Stimulated activated CD4-positive, alpha-beta T cell treated with anti-CD3 and anti-CD28 coated beads, Interleukin-15, amount 100 ng/mL, for 24 hours (primary cell): ENCODE measurements around the gene PACSIN2.

ENCODE experiments used
- DNase-seq: peaks from one replicate; pipeline ENCODE4 v3.0.0-alpha.2; 2020

PACSIN2 gene

DNA sequence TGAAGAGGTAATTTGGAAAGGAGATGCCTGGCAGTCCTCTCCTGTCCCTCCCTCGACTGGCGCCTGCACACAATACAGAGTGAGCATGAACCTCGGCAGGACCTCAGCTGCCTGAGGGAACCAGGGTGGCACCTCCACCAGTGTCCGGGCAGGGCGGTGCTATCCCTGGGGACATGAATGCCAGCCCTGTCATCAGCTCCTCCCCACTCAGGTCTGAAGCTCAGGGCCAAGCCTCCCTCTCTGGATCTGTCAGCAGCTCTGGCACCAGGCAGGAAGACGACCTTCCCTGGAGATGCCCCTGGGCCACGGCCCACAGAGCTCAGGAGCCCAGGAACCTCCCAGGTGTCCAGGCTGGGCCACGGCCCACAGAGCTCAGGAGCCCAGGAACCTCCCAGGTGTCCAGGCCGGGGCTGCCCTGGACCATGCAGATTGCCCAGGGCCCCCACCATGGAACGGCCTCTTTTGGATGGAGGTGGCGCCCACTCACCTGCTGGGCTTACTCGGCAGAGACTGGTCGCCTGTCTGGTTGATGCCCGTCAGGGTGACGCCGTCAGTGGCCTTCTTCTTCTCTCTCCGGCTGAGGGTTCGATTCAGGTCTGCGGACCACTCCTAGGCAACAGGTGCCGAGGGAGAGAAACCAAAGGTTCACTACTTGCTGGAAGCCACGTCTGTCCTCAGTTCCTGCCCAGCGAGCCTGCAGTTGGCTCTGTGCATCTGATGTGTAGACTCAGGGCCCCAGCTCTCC, 136.2 kb downstream of the PACSIN2 start:
- no peak for DNase-seq

DNA sequence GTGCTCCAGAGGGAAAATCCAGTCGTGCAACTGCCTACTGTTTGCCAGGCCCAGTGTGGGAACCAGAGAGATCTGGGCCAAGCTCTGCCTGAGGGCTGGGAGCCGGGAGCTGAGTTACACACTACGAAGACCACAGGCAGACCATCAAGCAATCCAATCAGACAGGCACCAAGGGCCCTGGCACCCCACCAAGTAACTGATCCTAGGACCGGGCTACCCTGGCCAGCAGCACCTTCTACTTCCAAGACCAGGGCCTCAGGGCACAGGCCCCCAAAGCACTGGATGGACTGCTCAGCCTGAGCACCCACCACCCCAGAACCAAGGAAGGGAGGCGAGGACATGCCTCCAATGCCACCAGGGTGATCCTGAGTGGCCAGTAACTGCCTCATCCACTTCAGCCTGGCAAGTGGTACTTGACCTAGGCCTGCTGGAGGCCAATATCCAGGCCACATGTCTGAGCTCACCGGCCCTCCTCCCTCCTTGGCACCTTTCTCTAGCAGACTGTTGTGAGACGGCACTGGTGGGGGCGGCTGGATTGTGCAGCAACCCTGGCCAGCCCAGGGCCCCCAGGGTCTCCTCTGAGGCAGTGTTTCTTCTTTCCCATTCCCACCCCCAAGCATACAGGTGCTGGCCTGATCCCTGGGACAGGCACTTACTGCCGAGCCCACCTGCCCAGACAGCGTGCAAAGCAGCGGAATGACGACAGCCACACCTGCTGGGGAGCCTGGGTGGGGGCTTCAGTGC, 137.2 kb downstream of the PACSIN2 start:
- no peak for DNase-seq

GRCh38 chr22:42877158-42877557, 137.8 kb downstream of the PACSIN2 start:
- DNase-seq = no peak

GRCh38 chr22:42876041-42876440, 138.9 kb downstream of the PACSIN2 start:
- no peak for DNase-seq

GRCh38 chr22:42874010-42874409, 140.9 kb downstream of the PACSIN2 start:
- DNase-seq = no peak

DNA sequence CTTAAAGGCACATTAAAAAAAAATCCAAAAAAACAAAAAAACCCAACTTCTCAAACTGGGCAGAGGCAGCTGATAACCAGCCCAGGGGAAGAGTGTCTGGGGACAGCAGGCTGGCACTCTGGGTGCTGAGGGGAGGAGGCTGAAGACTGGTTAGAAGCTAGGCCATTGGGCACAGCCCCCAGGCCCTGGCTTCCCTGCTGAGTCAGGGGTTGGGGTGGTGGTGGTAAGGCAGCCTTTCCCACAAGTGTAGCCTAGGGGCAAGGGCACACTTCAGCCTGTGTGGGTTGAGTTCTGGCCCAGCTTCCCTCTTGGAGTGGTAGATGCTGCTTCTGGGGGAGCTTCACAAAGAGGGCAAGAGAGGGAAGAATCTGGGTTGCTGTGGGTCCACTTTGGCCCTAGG, 141.6 kb downstream of the PACSIN2 start:
- DNase-seq = no peak

DNA sequence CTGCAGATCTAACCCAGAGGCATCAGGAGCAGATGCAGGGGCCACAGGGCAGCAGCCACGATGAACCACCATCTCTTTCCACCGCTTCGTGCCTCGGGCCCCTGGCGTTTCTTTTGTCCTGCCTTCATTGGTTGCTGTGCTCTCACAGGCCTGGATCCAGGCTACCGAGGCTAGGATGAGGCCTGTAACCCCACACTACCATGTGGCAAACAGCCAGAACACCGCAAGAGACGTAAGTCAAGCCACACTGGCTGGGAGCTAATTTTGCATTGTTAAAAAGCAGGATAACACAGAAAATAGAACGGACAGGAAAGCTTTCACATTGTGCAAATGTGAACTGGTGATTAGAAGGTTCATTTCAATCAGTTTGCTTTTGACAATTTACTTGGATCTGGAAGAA, 142.1 kb downstream of the PACSIN2 start:
- DNase-seq = no peak

DNA sequence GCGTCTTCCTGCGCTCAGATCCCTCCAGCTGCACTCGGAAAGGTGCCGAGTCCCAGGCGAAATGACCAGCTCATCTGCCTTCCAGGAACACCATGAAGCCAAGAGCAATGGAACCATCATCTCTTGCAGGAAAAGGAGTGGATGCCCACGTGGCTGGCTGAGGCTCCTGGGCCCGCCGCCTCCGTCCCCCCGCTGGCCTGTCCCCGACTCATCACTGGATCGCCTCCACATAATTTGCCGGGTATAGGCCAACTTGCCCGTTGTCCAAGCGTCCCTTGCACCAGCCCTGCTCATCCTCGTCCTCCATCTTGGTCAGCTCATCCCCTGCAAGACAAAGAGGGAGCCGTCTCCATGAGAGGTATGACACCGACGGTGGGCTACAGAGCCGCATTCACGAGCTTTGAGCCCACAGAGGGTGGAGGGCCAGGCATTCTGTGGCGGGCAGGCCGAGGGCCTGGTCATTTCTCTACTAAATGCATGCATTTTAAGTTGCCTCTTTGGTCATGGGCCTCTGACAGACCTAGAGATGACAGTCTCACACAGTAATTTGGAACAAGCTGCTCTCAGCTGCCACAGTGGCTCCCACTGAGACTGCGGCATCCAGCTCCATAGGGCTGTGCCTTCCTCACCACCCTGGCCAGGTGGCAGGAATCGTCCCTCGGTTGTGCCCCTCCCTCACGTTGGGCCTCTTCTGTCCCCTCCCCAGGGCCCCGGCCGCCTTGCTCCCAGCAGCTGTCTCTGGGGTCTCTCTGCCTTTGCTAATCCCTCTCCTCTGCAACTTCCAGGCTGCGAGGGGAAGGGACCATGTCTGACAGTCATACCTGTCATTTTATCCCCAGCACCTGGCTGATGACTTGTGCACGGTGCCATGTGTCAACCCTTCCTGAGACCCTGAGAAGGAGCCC, 143.6 kb downstream of the PACSIN2 start:
- DNase-seq = no peak

DNA sequence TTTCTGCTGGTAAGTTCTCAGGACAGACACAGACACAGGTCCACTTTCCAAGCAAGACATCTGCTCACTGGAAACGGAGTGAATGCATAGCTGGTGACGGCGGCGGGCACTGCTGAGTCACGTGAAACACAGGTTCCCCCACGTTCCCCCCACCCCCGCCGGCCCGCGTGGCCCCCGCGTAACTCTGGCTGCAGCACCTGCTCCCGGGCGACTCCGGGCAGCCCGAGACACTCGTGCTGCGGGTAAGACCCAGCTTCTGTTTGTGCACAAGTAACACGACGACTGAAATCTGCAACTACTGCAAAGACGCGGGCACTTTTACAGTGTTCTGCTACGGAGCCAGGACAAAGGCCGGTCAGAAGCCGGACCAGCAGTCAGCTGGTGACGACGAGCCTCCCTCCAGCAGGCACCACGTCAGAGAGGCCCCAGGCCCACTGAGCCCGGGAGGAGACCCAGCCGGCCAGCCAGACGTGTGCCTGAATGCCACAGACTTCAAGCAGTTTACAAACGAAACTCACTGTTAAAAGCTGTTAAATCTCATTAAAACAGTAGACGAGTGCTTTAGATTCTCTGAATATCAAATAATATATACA, 145.0 kb downstream of the PACSIN2 start:
- no peak for DNase-seq

DNA sequence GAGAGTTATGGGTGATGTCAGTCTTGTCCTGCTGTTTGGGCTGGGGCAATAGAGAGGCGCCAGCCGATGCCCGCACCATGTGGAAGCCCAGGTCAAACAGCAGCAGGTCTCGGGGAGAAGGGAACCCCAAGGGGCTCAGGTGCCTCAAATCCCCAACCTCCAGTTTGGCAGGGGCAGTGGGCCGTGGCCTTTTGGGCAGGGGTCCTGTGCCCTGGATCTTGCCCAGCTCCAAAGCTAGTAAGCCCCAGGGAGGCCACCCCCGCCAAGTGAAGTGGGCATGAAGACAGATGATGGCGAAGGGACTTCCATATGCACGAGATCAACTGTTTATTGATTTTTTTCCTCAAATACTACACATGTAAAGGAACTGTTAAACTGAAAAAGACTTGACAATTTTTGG, 145.5 kb downstream of the PACSIN2 start:
- no peak for DNase-seq

DNA sequence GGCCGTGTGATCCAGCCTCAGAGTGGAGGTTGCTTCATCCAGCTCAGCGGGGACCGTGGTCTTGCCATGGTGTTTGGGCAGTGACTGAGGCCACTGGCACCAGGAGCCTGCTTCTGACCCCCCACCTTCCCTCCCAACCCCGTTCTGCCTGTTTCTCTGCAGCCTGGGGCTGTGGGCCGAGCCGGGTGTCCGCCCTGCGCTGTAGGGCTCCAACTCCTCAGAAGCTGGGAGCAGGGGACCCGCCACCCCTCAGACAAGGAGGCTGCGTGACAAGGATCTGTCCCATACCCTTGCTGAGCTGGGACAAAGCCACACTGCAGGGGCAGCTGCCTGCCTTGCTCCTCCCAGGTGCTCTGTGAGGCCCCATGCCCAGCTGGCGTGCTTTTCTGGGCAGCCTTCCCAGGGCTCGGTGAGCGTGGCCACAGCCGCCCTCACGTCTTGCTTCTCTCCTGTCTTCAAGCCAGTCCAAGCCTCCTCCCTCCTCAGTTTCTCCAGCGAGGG, 146.1 kb downstream of the PACSIN2 start:
- DNase-seq = no peak

DNA sequence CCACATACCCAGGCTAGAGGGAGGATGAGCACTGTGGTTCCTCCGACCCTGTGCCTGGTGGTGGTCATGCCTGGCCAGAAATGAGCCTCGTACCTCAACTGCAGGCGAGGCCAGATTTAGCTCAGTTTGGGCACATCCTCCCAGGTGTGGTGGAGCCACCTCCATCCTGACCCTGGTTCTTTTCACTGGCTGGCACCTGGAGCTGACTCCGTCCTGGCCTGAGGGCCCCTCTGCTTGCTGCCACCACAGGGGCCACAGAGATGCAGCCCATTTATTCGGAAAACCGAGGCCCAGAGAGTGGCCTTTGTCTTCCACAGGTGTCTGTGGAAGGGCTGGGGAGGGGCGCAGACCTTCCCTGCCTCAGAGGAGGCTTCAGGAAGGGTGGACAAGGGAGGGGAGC, 148.8 kb downstream of the PACSIN2 start:
- no peak for DNase-seq

DNA sequence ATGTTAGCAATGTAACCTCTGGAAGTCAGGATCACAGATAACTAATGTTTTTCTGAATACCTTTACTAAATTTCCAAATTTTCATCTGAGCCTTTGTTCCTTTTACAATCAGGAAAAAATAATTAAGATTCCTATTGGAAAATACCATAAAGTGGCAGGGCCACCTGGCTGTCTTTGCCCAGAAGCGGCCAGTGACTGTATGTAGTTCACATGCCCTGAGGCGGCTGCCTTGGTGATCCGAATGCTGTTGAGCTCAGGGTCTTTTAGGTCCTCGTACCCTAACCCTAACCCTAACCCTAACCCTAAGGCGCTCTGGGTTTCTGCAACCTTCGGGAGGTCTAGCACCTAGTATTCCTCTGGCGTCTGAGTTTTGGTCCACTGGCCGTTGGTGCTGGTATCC, 149.4 kb downstream of the PACSIN2 start:
- DNase-seq = no peak

GRCh38 chr22:42863349-42863961, 151.5 kb downstream of the PACSIN2 start:
- peak; percentile 55 for DNase-seq

DNA sequence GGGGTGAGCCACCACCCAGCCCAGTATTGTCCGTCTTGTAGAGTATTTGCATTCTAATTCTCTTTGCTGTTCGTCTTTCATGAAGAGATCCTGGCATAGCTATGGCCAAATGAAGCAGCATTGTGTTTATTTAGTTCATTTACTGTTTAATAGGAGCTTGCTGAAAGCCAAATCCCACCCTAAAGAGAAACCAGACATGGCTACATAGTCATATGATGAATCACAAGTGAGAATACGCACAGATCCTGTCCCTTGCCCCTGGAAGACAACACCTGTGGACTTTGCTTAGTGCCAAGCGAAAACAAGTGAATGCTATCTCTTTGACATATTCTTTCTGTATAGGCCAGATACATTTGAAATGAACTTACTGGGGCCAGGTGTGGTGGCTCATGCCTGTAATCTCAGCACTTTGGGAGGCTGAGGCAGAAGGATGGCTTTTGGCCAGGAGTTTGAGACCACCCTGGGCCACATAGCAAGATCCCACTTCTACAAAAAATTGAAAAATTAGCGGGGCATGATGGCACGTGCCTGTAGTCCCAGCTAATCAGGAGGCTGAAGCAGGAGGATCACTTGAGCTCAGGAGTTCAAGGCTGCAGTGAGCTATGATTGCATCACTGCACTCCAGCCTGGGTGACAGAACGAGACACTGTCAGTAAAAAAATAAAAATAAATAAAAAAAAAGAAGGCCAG, 152.8 kb downstream of the PACSIN2 start:
- no peak for DNase-seq

DNA sequence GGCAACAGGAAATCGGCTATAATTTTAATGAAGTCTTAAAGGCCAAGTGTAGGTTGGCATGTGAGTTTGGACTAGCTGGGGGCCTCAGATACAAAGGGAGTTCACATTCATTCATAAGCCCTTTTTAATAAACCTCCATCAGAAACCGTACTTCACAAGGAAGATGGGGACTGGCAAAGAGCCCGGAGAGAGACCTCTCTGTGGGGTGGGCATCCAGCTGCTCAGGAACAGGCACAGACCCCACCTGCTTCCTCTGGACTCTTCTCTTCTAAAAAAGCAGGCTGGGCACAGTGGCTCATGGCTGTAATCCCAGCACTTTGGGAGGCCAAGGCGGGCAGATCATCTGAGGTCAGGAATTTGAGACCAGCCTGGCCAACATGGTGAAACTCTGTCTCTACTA, 154.0 kb downstream of the PACSIN2 start:
- DNase-seq = no peak

DNA sequence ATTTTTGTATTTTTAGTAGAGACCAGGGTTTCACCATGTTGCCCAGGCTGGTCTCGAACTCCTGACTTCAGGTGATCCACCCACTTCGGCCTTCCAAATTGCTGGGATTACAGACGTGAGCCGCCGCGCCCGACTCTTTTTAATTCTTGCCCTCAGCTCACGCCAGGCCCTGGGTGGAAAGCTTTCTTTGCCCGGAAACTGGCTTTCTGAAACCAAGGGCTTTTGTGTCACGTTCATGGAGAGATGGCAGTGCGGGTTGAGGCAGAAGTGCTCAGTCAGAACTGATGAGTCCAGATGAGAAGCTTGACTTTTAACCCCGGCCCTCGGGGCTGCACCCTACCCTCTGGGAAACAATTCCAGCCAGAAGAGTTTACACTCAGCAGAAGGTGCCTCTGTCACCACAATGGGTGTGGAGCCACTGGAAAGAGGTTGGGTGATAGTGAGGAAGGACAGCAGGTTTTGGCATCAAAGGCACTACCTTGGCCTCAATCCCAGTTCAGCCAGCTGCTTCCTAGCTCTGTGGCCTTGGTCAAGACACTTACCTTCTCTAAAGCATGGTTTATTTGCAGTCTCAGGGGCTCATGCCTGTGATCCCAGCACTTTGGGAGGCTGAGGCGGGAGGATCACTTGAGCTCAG, 157.0 kb downstream of the PACSIN2 start:
- no peak for DNase-seq

DNA sequence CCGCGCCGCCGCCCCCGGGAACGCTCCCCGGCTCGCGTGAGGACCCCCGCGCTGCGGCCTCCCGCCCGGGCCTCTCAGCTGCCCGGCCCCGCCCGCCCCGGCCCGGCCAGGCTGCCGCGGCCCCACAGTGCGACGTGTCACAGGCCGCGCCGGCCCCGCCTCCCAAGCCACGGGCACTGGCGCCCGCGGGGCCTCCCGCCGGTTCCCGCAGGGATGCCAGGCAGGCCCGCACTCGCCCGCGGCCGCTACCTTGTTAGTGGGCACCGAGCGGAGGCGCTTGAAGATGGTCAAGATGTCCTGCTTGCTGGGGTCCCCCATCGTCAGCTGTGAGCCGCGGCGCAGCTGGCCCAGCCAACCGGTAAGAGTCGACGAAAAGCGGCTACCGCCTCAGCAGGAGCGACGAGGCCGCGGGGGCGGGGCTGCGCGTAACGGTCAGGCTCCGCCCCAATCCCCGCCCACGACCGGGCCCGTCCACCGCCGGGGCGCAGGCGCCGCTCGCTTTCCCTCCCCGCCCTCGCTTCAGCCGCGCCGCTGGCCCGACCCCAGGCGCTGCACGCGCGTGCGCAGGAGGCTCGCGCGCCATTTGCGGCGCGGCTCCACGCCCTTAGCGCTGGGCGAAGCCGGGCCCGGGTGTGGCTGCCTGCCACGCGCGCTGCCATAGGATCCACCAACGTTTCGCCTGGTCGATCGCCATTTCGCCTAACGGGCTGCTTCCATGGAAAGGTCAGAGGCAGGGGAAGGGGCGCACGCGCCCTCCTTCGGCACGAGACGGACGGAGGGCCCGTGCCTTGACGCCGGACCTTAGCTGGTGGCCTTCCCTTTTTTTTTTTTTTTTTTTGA, 157.9 kb downstream of the PACSIN2 start, which contains the start of gene ARFGAP3:
Gene ARFGAP3, minus strand, starts transcription at position 409 of the 840 bp plus-strand sequence. Its CDS starts 91 bp downstream, at position 318.
- peak; percentile 95 for DNase-seq

DNA sequence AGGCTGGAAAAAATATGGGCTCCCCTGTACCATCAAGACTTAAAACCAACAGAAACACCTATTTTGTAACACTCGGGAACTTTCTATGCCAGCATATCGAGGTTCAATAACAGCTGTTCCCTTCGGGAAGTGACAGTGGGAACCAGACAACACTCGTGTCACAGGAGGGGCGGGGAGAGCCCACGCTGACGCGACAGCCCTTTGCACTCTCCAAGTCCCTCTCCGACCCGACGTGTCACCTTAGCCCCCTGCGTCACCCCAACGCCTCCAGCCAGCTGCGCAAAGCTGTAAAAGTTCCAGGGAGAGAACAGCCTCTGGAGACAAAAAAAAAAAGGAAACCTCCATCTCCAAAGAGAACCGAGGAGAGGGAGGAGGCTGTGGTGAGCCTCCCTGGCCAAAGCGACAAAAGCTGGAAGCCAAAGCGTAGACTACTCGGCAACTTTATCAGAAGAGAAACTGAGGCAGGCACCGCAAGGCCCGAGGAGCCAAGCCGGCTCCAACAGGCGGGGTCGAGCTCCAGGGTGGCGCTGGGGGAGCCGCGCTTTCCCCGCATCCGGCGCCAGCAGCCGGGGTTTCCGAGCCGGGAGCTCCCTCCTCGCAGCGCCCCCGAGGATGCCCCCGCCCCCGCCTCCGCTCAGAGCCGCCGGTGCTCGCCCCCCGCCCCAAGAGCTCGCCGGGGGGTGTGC, 158.6 kb downstream of the PACSIN2 start:
- peak; percentile 68 for DNase-seq

DNA sequence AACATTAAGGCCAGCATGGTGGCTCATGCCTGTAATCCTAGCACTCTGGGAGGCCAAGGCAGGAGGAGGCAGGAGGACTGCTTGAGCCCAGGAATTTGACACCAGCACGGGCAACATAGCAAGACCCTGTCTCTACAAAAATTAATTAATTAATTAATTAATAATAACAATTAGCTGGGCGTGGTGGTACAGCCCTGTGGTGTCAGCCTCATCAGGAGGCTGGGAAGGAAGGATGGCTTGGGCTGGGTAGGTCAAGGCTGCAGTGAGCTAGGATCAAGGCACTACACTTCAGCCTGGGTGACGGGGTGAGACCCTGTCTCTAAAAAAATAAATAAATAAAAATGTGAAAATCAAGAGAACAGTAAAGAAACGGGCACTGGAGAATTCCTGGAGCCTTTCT, 159.2 kb downstream of the PACSIN2 start:
- no peak for DNase-seq
